Smooth muscle cell (in vitro differentiated cells): Measurements from ENCODE around the gene CDK19. TPM values are rescaled to one million over a fixed set of nuclear protein-coding genes. Genes with fewer than 3 reads are reported as not detected.
"Not testable (repeated sequence)": the region's sequence is repeated elsewhere in the genome, so short reads cannot be mapped to it uniquely, and the experiment has no call there.

Experiments used
- DNase-seq: peaks from one replicate; lab custom pipeline; 2025; ENCODE audit not compliant: unreplicated experiment; lab: John Stamatoyannopoulos, UW
- H2AFZ ChIP-seq: fragments of 200-600 bp; sonication (generic); 2 replicates; pipeline ENCODE4 v1.6.0; 2016; ENCODE audit warnings: antibody characterized with exemption, low read depth, mild to moderate bottlenecking
- H3F3A ChIP-seq: fragments of 200-600 bp; sonication (generic); 2 replicates; pipeline ENCODE4 v1.6.0; 2017; ENCODE audit warnings: antibody characterized with exemption, low read depth
- H3K27ac ChIP-seq: fragments of 200-600 bp; sonication (generic); 2 replicates; pipeline ENCODE4 v1.5.1; 2016; ENCODE audit warnings: low read depth, mild to moderate bottlenecking
- H3K27me3 ChIP-seq: fragments of 200-600 bp; sonication (generic); 2 replicates; pipeline ENCODE4 v1.6.1; 2016; ENCODE audit warnings: low read depth, mild to moderate bottlenecking
- H3K36me3 ChIP-seq: fragments of 200-600 bp; sonication (generic); 2 replicates; pipeline ENCODE4 v1.5.1; 2016; ENCODE audit warnings: low read depth
- H3K4me1 ChIP-seq: fragments of 200-600 bp; sonication (generic); 2 replicates; pipeline ENCODE4 v1.5.1; 2016; ENCODE audit warnings: low read depth
- H3K4me2 ChIP-seq: fragments of 200-600 bp; sonication (generic); 2 replicates; pipeline ENCODE4 v1.6.0; 2016; ENCODE audit warnings: mild to moderate bottlenecking
- H3K4me3 ChIP-seq: fragments of 200-600 bp; sonication (generic); 2 replicates; pipeline ENCODE4 v1.5.1; 2016; ENCODE audit warnings: mild to moderate bottlenecking
- H3K79me2 ChIP-seq: fragments of 200-600 bp; sonication (generic); 2 replicates; pipeline ENCODE4 v1.6.0; 2016; ENCODE audit warnings: low read depth, mild to moderate bottlenecking
- H3K9ac ChIP-seq: fragments of 200-600 bp; sonication (generic); 2 replicates; pipeline ENCODE4 v1.6.0; 2016; ENCODE audit warnings: low read depth
- H3K9me3 ChIP-seq: fragments of 200-600 bp; sonication (generic); replicated peaks from 2 replicates; pipeline ENCODE4 v1.5.1; 2016; ENCODE audit warnings: low read depth
- H4K20me1 ChIP-seq: fragments of 200-600 bp; sonication (generic); 2 replicates; pipeline ENCODE4 v1.6.0; 2016; ENCODE audit warnings: low read depth
- CTCF ChIP-seq: fragments of 200-600 bp; sonication (generic); IDR thresholded peaks from 2 replicates; pipeline ENCODE4 v1.5.1; 2017; ENCODE audit warnings: borderline replicate concordance, mild to moderate bottlenecking, antibody characterized with exemption; ENCODE audit not compliant: insufficient read depth, poor library complexity, severe bottlenecking
- WGBS: methylation state at CpG from one replicate; pipeline ENCODE4 v1.1.7; 2016; ENCODE audit warnings: low lambda C conversion rate; 5-methylcytosine and 5-hydroxymethylcytosine counted together
- polyA plus RNA-seq: library from polyadenylated mRNA; unstranded; fragments of >200 nt; fragmentation: Nextera tagmentation; extraction: Ambion mirVana; gene quantifications from 2 replicates; pipeline ENCODE4 v1.2.1, GENCODE V29; 2016
- total RNA-seq: library from RNA; depleted of rRNA; stranded (reverse); fragments of >200 nt; gene quantifications from 2 replicates; pipeline ENCODE4 v1.2.3, GENCODE V29; 2014

The CDK19 gene
- total and polyA plus RNA-seq, 2 experiments from 2014 or later, result 3.7 to 14.0 TPM

- H3K4me1 ChIP-seq, result no peaks in the 10 kb centered on the region
- no peaks in the 10 kb centered on the region for H3K27me3 ChIP-seq
- no peak overlapping the region for H3K4me3 ChIP-seq
- H2AFZ ChIP-seq, result no peak overlapping the region
- H3K79me2 ChIP-seq, result no peaks in the 10 kb centered on the region
- 53% methylated on average over 4 of the region's 4 CpGs for WGBS
- H3K27ac ChIP-seq, result no peak overlapping the region
- no peaks in the 10 kb centered on the region for H3K36me3 ChIP-seq
- no peak overlapping the region for H3K4me2 ChIP-seq
- H3K9ac ChIP-seq, result no peak overlapping the region
- no peaks in the 10 kb centered on the region for H3F3A ChIP-seq
- no peaks in the 10 kb centered on the region for H4K20me1 ChIP-seq
- no peak for TF ChIP-seq CTCF
- DNase-seq, result no peak
- no peaks in the 10 kb centered on the region for H3K9me3 ChIP-seq
Observed at GRCh38 chr6:110731196-110731595, 84.1 kb downstream of the CDK19 start.

- Histone ChIP-seq H3K9ac (no peak overlapping the region), H2AFZ (no peak overlapping the region), H3K27me3 (no peaks in the 10 kb centered on the region), H3K4me3 (no peak overlapping the region), H3K36me3 (no peaks in the 10 kb centered on the region), H4K20me1 (no peaks in the 10 kb centered on the region), H3K27ac (no peak overlapping the region), H3K9me3 (no peaks in the 10 kb centered on the region), H3K4me1 (no peaks in the 10 kb centered on the region), H3K4me2 (no peak overlapping the region), H3K79me2 (no peaks in the 10 kb centered on the region), H3F3A (no peaks in the 10 kb centered on the region)
- no peak for DNase-seq
- no peak for TF ChIP-seq CTCF
- WGBS, result 92% methylated on average over 1 of the region's 1 CpG
Observed at GRCh38 chr6:110728501-110728900, 86.8 kb downstream of the CDK19 start.

GRCh38 chr6:110723017-110723416 lies 92.3 kb downstream of the CDK19 start:
- Histone ChIP-seq H3K9me3 (no peaks in the 10 kb centered on the region), H3K4me1 (no peaks in the 10 kb centered on the region), H3F3A (no peaks in the 10 kb centered on the region), H4K20me1 (no peaks in the 10 kb centered on the region), H3K4me2 (no peak overlapping the region), H3K27ac (no peak overlapping the region), H3K79me2 (no peaks in the 10 kb centered on the region), H3K4me3 (no peak overlapping the region), H3K27me3 (no peaks in the 10 kb centered on the region), H2AFZ (no peak overlapping the region), H3K9ac (no peak overlapping the region), H3K36me3 (no peaks in the 10 kb centered on the region)
- 97% methylated on average over 3 of the region's 3 CpGs for WGBS
- DNase-seq, result no peak
- TF ChIP-seq CTCF, result no peak

- Histone ChIP-seq H3K9me3 (no peaks in the 10 kb centered on the region), H3K27ac (no peak overlapping the region), H3F3A (no peaks in the 10 kb centered on the region), H2AFZ (no peak overlapping the region), H3K4me1 (no peaks in the 10 kb centered on the region), H3K27me3 (no peaks in the 10 kb centered on the region), H3K79me2 (no peaks in the 10 kb centered on the region), H3K4me2 (no peak overlapping the region), H4K20me1 (no peaks in the 10 kb centered on the region), H3K9ac (no peak overlapping the region), H3K4me3 (no peak overlapping the region), H3K36me3 (no peaks in the 10 kb centered on the region)
- 83% methylated on average over 3 of the region's 3 CpGs for WGBS
- TF ChIP-seq CTCF, result no peak
- no peak for DNase-seq
Observed at GRCh38 chr6:110720066-110720465, 95.2 kb downstream of the CDK19 start.

- not testable (repeated sequence) for DNase-seq, H2AFZ ChIP-seq, H4K20me1 ChIP-seq, H3K36me3 ChIP-seq, H3K27ac ChIP-seq, H3F3A ChIP-seq, H3K4me3 ChIP-seq, H3K27me3 ChIP-seq, H3K79me2 ChIP-seq, H3K9me3 ChIP-seq, H3K9ac ChIP-seq, H3K4me1 ChIP-seq, H3K4me2 ChIP-seq
- WGBS, result 94% methylated on average over 6 of the region's 7 CpGs
Observed at GRCh38 chr6:110719601-110720000, 95.7 kb downstream of the CDK19 start.
